ENCODE data around the gene TRAPPC14. TPM values are rescaled to one million over a fixed set of nuclear protein-coding genes. Genes with fewer than 3 reads are reported as not detected.

The TRAPPC14 gene
- total and polyA plus RNA-seq, 2 of the 13 experiments (the other 11 are each of a cell fraction or from before 2014, with no cell fraction given): 4.7 to 9.6 TPM

GRCh38 chr7:100157069-100157333 lies 1.5 kb downstream of the TRAPPC14 start:
- peak overlapping the region; percentile 80 for H3K27ac ChIP-seq (ENCODE audit: extremely low read length, insufficient read depth, low read length)
- 94% methylated on average over 3 of the region's 5 CpGs for WGBS (ENCODE audit: low lambda C conversion rate)
- no TSS peak for BruUV-seq (replicated peaks)
- H3K79me2 ChIP-seq (ENCODE audit: insufficient read depth, low read length): peaks cover 2% of the 10 kb centered on the region
- FAIRE-seq (no peak), DNase-seq (ENCODE audit: low spot score) (no peak), ATAC-seq (no peak)
- peak overlapping the region; percentile 75 for H3K4me2 ChIP-seq (ENCODE audit: low read depth, low read length)
- H2AFZ ChIP-seq (ENCODE audit: low read length): no peak overlapping the region
- peak overlapping the region; percentile 90; the same call in 1 of the 2 replicates for H3K9ac ChIP-seq (ENCODE audit: insufficient read depth, low read depth, low read length)
- peak overlapping the region in 1 of 3 experiments; percentile 92; a peak in 3 of 6 replicates for H3K4me3 ChIP-seq (replicated peaks in 1 of 3; ENCODE audit: insufficient read depth in 1 of 3, low read depth in 2 of 3, low read length in 3 of 3)
- ChIA-PET CTCF (ENCODE audit: low intra/inter-chr PET ratio, low total read pairs) (no interaction called here), POLR2A (interaction anchor here (1.6 to 2.1 kb wide), 3 partner anchors 8 to 57 kb away, joined by 3 to 25 read pairs (median 5); partner anchors contain the start of gene LAMTOR4)
- H3K36me3 ChIP-seq (replicated peaks in 1 of 2; ENCODE audit: control insufficient read depth in 1 of 2, insufficient read depth in 2 of 2, low read length in 2 of 2): peaks cover 6 to 24% of the 10 kb centered on the region in 2 experiments
- in situ Hi-C loops (cut with HindIII; ENCODE audit: extremely low pct_ligation_motif_present, low pct_unique_long_range_greater_than_20kb): no loop called here
- intact Hi-C loops (cut with micrococcal nuclease; ENCODE audit: unreplicated experiment): no loop called here
- H4K20me1 ChIP-seq (ENCODE audit: insufficient read depth, low read length): peaks cover 6% of the 10 kb centered on the region; the same call in 1 of the 2 replicates
- TF ChIP-seq ZNF337 (CRISPR knock-in tag; IDR thresholded peaks at IDR 0.05; ENCODE audit: borderline replicate concordance, low read depth) (0 out of 2 replicates have a peak, but pooled peaks have one; percentile 19), SNAI1 (CRISPR knock-in tag; IDR thresholded peaks at IDR 0.05; ENCODE audit: borderline replicate concordance) (no peak), REST (IDR thresholded peaks at IDR 0.05; ENCODE audit: borderline replicate concordance in 1 of 2, low read depth in 1 of 2, low read length in 2 of 2) (no peak), DR1 (CRISPR knock-in tag; IDR thresholded peaks at IDR 0.05) (0 out of 2 replicates have a peak, but pooled peaks have one; percentile 8), MEIS2 (CRISPR knock-in tag; IDR thresholded peaks at IDR 0.05) (no peak), ZNF275 (CRISPR knock-in tag; IDR thresholded peaks at IDR 0.05; ENCODE audit: borderline replicate concordance) (no peak), ZNF136 (CRISPR knock-in tag; IDR thresholded peaks at IDR 0.05; ENCODE audit: low read depth) (no peak), ZNF772 (CRISPR knock-in tag; IDR thresholded peaks at IDR 0.05) (no peak), ZNF605 (CRISPR knock-in tag; IDR thresholded peaks at IDR 0.05) (no peak), ZNF274 (CRISPR knock-in tag; IDR thresholded peaks at IDR 0.05) (0 out of 2 replicates have a peak, but pooled peaks have one; percentile 40), POLR2AphosphoS5 (IDR thresholded peaks at IDR 0.05; ENCODE audit: low read depth, low read length) (no peak)
- H3K4me1 ChIP-seq (ENCODE audit: insufficient read depth, low read length): peaks cover 62% of the 10 kb centered on the region
- no peaks in the 10 kb centered on the region for H3K9me3 ChIP-seq (ENCODE audit: low read length)
- H3K27me3 ChIP-seq (ENCODE audit: control insufficient read depth in 1 of 2, insufficient read depth in 2 of 2, low read length in 2 of 2): peaks cover 0 to 7% of the 10 kb centered on the region in 2 experiments; a peak in 1 of 5 replicates

Data from HepG2 (cell line).